Colonic mucosa (tissue), 4 donors: ENCODE data around the gene ADGRB3. TPM values are rescaled to one million over a fixed set of nuclear protein-coding genes. Genes with fewer than 3 reads are reported as not detected.
A peak's percentile ranks its signal among the peaks of the same experiment; 100 is the strongest.

Experiments
- DNase-seq: peaks from one replicate; pipeline ENCODE4 v3.0.0-alpha.2; 2020
- H3K27ac ChIP-seq: fragments of 200-600 bp; one replicate; pipeline ENCODE4 v1.8.0; 2021
- H3K27me3 ChIP-seq: fragments of 200-600 bp; one replicate; pipeline ENCODE4 v1.8.0; 2021
- H3K36me3 ChIP-seq: fragments of 200-600 bp; one replicate; pipeline ENCODE4 v1.8.0; 2021
- H3K4me1 ChIP-seq: fragments of 200-600 bp; one replicate; pipeline ENCODE4 v1.8.0; 2021; ENCODE audit warnings: mild to moderate bottlenecking
- H3K4me3 ChIP-seq: fragments of 200-600 bp; one replicate; pipeline ENCODE4 v1.8.0; 2021
- H3K9ac ChIP-seq, 2 donors: one replicate each; pipeline ENCODE4 v1.7.0; 2013; ENCODE audit warnings: control low read depth in 2 of 2, low read depth in 2 of 2, low read length in 2 of 2
- H3K9me3 ChIP-seq: fragments of 200-600 bp; one replicate; pipeline ENCODE4 v1.8.0; 2021
- intact Hi-C: fragments of 100-400 bp; cut with DNase I; formaldehyde crosslinking; loops from one replicate; pipeline ENCODE4 v1.14.1; 2022
- total RNA-seq, 2 donors: library from RNA; stranded (reverse); fragmentation: NEBNext Ultra II Directional in 1 of 2; extraction: Animal tissue kit (Norgen Biotek cat#: 25700) in 1 of 2; gene quantifications; one replicate each; pipeline ENCODE4 v1.2.1, GENCODE V29; 2021
- TF ChIP-seq, protein P1 (sequence below): fragments of 200-600 bp; IDR thresholded peaks from one replicate; pipeline ENCODE4 v1.8.0; 2022; ENCODE audit warnings: antibody characterized with exemption, mild to moderate bottlenecking
- donor health status: healthy.
- donor health status: DM: no; HTN: no; CAD: no.
- donor health status: DM: no; HTN: no; CAD: no.

Gene ADGRB3
- total RNA-seq, 2 donors from 2014 or later = 0.42 to 0.98 TPM

DNA sequence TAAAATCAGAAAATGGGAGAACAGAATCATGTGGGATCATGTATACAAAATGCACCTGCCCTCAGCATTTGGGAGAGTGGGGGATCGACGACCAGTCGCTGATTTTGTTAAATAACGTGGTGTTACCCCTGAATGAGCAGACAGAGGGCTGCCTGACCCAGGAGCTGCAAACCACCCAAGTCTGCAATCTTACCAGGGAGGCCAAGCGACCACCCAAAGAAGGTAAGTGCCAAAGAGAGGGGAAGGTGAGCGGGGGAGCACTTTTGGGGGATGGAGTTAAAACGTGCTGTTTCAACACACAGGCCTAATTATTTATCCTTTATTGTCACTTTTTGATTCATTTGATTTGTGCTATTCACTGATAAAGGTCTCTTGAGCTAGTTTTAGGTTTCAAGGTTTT lies 4.1 kb downstream of the ADGRB3 start:
- TF ChIP-seq, protein P1, sequence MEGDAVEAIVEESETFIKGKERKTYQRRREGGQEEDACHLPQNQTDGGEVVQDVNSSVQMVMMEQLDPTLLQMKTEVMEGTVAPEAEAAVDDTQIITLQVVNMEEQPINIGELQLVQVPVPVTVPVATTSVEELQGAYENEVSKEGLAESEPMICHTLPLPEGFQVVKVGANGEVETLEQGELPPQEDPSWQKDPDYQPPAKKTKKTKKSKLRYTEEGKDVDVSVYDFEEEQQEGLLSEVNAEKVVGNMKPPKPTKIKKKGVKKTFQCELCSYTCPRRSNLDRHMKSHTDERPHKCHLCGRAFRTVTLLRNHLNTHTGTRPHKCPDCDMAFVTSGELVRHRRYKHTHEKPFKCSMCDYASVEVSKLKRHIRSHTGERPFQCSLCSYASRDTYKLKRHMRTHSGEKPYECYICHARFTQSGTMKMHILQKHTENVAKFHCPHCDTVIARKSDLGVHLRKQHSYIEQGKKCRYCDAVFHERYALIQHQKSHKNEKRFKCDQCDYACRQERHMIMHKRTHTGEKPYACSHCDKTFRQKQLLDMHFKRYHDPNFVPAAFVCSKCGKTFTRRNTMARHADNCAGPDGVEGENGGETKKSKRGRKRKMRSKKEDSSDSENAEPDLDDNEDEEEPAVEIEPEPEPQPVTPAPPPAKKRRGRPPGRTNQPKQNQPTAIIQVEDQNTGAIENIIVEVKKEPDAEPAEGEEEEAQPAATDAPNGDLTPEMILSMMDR = no peak
- Histone ChIP-seq H3K27ac (no peak overlapping the region), H3K4me1 (no peaks in the 10 kb centered on the region), H3K9ac (no peak overlapping the region), H3K36me3 (no peaks in the 10 kb centered on the region), H3K9me3 (no peaks in the 10 kb centered on the region), H3K4me3 (no peak overlapping the region), H3K27me3 (peaks cover 7% of the 10 kb centered on the region)
- intact Hi-C loops = loop anchor here (10.0 kb wide), 1 partner anchor 326 kb away; no protein-coding TSS in a partner anchor
- no peak for DNase-seq

DNA sequence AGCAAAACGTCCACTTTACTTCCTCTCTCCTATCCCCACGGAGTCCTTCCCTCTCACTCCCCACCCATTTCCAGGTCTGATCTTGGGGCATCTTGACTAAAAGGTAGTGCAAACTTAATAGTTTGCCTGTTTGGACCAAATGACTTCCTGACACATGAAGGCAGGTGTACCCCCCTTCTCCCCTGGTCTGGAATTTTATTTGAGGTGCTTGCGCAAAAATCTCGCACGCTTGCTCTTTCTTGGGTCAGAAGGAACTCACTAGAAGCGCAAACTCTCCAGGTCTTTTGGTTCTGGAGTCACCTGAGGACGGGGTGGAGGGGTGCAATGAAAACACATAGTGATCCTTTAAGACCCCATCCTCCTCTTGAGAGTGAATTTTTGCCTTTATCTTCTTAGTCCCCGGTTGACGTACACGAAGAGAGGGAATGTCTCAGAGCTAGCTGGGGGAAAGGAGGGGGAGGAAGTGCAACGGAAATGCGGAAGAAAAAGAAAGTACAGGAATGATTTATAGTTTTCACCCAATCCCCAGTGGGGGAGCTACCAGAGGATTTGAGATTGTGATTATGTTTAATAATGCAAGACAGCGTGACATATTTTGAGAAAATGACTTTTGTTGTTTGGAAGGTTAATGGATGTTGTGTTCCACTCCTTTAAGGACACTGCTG lies 4.9 kb downstream of the ADGRB3 start:
- Histone ChIP-seq H3K27me3 (peaks cover 7% of the 10 kb centered on the region), H3K9me3 (no peaks in the 10 kb centered on the region), H3K27ac (no peak overlapping the region), H3K9ac (peak overlapping the region in 1 of 2 donors; percentile 23), H3K4me3 (no peak overlapping the region), H3K36me3 (no peaks in the 10 kb centered on the region), H3K4me1 (no peaks in the 10 kb centered on the region)
- no peak for DNase-seq
- intact Hi-C loops = loop anchor here (10.0 kb wide), 1 partner anchor 325 kb away; no protein-coding TSS in a partner anchor
- TF ChIP-seq, protein P1 = no peak

DNA sequence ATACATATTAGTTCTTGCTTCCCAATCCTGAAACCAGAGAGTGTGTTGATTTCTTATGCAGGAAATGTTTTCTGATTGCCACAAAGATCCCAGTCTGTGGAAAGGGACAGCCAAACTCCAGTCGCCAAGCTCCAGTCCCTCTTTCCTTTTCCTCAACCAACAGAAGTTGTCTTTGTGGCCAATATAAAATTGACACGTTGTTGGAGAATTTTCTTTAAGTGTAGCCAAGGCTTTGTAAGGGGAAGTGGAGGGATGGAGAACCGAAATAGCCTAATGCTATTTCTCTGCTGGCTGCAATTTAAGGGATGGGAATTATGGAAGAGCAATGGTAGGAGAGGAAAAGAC lies 5.4 kb downstream of the ADGRB3 start:
- TF ChIP-seq, protein P1 = no peak
- Histone ChIP-seq H3K9ac (peak overlapping the region in 1 of 2 donors; percentile 12), H3K9me3 (no peaks in the 10 kb centered on the region), H3K27ac (no peak overlapping the region), H3K36me3 (no peaks in the 10 kb centered on the region), H3K4me3 (no peak overlapping the region), H3K27me3 (peaks cover 7% of the 10 kb centered on the region), H3K4me1 (no peaks in the 10 kb centered on the region)
- intact Hi-C loops = no loop called here
- DNase-seq = no peak

DNA sequence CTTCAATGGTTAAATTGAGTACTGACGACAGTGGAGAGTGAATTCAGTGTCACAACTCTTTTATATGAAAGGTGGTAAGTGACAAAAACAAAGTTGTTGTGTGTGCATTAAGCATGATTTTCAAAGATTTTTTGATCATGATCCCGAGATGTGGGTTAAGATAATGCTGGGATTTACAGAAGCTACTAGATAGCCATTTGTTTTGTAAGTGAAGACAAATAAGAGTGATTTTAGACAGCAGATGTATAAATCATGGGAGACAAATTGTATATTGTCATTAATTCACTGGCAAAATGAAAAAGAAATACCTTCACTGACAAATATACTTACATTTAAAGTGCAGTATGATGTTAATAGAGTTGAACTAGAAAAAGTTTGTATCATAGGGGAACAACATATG lies 6.1 kb downstream of the ADGRB3 start:
- intact Hi-C loops = no loop called here
- no peaks in the 10 kb centered on the region for H3K4me1 ChIP-seq
- TF ChIP-seq, protein P1 = no peak

GRCh38 chr6:68642081-68642480 lies 7.0 kb downstream of the ADGRB3 start:
- H3K4me3 ChIP-seq = no peak overlapping the region
- DNase-seq = no peak
- TF ChIP-seq, protein P1 = no peak
- H3K9me3 ChIP-seq = no peaks in the 10 kb centered on the region
- intact Hi-C loops = no loop called here
- no peaks in the 10 kb centered on the region for H3K4me1 ChIP-seq
- H3K36me3 ChIP-seq = no peaks in the 10 kb centered on the region
- peaks cover 3% of the 10 kb centered on the region for H3K27me3 ChIP-seq
- no peak overlapping the region for H3K9ac ChIP-seq
- H3K27ac ChIP-seq = no peak overlapping the region

More for the DNA sequence above, 6.1 kb downstream of the ADGRB3 start:
- Histone ChIP-seq H3K4me3 (no peak overlapping the region), H3K27me3 (peaks cover 7% of the 10 kb centered on the region), H3K36me3 (no peaks in the 10 kb centered on the region), H3K9me3 (no peaks in the 10 kb centered on the region), H3K9ac (no peak overlapping the region), H3K27ac (no peak overlapping the region)
- DNase-seq = no peak
